HG02981 (cell line): ENCODE results near the gene LCN6.
A peak's percentile ranks its signal among the peaks of the same experiment; 100 is the strongest.
"Not testable (repeated sequence)": the region's sequence is repeated elsewhere in the genome, so short reads cannot be mapped to it uniquely, and the experiment has no call there.

Source experiments
- ATAC-seq: cut with Tn5 transposase; IDR thresholded peaks from one replicate; pipeline ENCODE4 v1.9.1; 2021; ENCODE audit warnings: mild to moderate bottlenecking, moderate library complexity; ENCODE audit not compliant: unreplicated experiment

Gene LCN6

DNA sequence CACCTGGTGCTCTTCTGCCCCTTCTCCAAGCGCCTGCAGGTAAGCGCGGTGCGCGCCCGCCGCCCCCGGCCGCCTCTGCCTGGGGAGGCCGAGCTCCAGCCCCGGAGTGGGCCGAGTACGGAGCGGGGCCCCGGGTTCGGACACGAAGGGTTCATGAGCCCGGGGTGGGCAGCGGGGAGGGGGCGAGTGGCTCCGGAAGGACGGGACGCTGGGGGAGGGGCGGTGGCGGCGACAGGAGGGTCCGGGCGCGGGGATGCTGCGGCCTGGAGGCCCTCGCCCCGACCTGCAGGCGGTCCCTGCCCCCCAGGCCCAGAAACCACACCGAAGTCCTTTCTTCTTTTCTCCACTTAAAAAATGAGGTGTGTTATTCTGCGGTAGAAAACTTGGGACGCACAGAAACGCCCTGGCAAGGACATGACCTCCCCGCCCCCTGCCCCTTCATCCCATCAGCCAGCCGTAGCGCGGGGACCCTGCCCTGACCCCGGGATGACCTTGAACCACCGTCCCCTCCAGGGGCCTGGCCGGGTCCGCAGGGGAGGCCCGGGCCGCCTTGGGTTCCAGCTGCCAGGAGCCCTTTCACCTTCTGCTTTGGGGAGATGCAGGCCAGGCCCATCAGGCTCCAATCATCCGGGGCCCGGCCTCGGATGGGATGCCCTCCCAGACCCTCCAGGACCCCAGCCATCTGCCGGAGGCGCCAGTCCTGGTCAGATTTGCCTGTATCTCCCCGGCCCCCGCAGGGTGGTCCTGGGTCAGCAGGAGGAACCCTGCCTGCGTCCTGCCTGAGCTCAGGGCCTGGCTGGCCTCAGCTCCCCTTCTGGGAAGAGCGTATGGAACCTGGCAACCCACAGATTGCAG is 35.4 kb downstream of the LCN6 start:
- no peak for ATAC-seq

DNA sequence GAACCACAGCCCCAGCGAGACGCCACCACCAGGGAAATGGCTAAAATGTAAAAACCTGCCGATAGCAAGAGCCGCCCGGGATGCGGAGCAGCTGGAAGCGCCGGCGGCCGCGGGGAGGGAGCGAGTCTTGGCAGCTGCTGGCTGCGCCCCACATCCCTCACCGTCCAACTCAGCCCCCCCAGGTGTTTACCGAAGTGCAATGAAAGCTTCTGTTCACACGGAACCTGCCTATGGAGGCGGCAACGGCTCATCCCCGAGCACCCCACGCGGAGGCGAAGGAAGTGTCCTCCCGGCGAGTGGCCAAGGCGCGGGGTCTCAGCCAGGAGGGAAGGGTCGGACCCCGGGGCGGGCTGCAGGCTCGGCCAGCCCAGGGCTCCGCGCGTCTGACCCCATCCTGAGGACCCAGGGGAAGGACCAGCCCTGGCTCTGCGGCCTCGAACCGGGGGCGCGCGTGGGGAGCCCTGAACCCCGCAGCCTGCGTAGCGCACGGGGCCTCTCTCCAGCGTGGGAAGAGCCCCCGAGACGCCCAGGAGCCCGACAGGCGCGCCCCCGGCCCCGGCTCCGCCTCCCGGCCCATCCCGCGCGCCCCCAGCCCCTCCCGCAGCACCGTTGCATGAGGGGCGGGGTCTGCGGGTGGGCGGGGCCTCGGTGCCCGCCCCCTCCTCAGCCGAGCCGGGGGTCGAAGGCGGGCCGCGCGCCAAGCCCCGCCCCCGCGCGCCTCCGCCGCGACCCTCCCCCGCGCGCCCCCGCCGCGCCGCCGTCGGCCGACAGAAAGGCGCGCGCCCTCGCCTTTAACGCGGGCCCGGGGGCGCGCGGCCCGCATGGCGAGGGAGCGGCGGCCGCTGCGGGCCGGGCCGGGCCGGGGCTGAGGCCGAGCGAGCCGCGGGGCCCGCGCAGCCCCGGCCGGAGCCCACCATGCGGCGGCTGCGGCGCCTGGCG is 36.3 kb downstream of the LCN6 start, which contains the start of gene DIPK1B:
Gene DIPK1B (plus strand): TSS at position 822 of the 939 bp plus-strand sequence. CDS start 94 bp downstream, at position 916.
- no peak for ATAC-seq

DNA sequence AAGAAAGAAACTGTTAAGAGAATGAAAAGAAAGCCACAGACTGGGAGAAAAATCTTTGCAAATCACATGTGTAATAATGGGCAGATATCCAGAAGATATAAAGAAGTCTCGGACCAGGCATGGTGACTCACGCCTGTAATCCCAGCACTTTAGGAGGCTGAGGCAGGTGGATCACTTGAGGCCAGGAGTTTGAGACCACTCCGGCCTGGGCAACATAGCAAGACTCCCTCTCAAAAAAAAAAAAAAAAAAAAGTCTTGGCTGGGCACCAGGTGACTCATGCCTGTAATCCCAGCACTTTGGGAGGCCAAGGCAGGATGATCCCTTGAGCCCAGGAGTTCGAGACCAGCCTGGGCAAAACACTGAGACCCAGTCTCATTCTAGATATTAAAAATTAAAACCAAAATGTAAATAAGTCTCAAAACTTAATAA is 37.1 kb downstream of the LCN6 start:
- not testable (repeated sequence) for ATAC-seq

DNA sequence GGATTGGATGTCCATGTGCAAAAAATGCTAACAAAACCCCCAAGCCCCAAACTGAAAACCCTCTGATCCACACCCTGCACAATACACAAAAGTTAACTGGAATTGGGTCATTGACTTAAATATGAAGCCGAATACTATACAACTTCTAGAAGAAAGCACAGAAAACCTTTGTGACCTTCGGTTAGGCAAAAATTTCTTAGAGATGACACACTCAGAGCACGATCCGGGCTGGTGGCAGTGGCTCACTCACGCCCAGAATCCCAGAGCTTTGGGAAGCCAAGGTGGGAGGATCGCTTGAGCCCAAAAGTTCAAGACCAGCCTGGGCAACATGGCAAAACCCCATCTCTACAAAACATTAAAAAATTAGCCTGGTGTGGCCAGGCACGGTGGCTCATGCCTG is 37.8 kb downstream of the LCN6 start:
- ATAC-seq: no peak

DNA sequence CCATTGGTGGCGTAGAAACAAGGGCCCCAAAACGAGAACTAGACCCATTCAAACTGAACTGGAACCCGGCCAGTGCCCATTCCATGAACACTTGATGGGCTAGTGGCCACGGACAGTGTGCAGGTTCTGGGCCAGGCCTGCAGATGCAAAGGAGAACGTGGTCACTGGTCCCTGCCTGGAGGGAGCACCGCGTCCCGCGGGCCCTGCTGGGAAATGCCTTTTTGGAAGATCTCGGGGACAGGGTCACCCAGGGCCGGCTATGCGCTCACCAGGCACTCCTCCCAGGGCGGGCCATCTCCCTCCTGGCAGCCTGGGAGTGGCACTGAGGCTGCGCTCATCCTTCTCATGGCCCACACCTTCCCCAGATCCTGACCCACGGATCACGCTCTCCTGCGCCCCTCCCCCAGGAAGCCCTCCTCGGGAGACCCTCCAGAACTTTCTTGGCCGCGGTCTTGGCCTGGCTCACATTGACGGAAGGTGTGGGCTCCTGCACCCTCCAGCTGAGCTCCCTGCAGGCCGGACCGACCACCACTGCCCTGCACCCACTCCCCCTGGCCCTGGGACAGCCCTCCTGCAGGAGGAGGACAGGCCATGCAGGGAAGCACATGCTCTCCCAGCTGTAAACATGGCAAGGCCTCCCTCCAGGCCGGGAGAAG is 38.7 kb downstream of the LCN6 start:
- ATAC-seq: no peak

DNA sequence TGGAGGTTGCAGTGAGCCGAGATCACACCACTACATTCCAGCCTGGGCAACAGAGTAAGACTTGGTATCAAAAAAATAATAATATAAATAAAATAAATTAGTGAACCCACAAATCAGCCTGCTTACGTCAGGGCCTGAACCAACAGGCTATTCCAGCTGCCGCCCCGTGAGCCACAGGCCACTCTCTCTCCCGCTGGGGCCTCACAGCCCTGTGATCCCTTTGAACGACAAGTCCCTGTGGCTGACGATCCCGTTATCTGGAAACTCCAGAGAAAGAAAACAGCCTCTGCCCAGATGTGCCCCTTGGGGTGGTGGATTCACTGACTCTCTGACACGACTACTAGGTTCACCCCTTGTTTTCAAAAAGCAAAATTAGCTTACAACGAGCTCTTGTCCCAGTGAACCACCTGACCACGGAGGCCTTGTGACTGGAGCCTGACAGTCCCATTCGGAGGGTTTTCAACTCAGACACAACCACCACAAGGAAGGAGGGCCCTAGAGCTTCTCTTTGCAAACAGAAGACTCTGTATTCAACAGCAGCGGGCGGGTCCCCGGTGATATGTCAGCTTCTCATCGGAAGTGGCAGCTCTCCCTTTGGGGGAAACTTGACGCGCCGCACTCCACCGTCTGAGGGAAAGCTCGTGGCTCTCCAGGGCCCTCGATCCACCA is 40.3 kb downstream of the LCN6 start:
- ATAC-seq: no peak

DNA sequence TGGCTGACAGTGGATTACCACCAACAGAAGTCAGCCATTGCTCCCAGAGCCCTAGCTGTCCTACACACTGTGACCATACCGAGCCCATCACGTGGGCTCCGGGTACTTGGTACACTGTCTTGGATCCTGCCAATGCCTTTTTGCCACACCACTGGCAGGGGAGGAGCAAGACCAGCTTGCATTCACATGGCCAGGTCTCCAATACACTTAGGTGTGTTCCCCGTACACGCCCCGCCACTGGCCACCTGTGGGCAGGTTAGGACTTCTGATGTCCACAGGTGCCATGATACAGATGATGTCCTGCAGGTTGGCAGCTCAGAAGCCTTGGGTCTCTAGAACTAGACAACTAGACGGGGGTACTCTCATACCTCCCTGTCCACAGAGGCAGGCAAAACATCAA is 41.3 kb downstream of the LCN6 start:
- no peak for ATAC-seq

DNA sequence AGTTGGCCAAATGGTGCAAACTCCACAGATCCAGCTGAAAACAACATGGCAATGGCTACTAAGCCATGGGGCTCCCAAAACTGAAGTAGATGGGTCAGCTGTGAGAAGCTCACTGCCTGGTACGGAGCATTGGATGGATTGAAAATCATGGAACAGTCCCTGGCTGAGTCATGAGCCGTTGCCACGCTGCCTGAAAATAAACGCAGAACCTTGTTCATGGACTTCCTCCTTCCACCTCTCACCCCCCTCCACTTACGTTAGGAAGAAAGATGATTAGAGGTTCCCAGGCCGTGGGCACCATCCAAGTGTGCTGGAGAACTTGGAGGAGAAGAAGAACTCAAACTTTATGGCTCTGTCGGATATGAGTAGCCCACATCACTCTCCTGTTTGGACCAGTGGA is 42.8 kb downstream of the LCN6 start:
- ATAC-seq: no peak

DNA sequence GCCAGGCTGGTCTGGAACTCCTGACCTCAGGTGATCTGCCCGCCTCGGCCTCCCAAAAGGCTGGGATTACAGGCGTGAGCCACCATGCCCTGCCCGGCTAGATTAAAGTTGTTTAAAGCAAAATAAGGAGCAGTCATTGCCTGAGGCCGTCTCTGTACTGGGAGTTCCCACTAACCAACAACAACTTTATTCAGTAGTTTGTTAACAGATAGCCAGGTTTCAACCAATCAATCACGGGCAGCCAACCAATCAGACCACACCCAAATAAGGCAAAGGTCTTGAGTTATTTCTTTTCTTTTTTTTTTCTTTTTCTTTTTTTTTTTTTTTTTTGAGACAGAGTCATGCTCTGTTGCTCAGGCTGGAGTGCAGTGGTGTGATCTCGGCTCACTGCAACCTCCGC is 43.6 kb downstream of the LCN6 start:
- not testable (repeated sequence) for ATAC-seq

DNA sequence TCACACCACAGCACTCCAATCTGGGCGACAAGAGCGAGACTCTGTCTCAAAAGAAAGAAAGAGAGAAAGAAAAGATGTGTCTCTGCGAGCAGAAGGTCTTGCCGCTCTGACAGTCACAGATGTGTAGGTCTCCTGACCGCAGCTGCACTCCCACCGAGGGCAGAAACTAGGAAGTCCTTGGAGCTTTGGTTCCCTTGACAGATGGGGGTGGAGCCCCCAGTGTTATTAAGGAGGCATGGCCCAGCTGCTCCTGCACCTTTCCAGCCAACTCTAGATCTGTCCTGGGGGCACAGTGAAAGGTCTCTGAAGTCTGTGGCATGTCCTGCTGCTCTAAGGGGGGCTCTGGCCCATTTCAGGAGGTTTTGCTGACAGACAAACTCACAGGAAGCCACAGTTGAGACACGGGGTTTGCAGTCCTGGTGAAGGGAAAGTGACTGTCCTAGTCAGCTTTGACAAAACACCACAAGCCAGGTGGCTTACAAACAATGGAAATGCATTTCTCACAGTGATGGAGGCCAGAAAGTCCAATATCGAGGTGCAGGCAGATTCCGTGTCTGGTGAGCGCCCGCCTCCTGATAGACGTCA is 45.0 kb downstream of the LCN6 start:
- no peak for ATAC-seq

DNA sequence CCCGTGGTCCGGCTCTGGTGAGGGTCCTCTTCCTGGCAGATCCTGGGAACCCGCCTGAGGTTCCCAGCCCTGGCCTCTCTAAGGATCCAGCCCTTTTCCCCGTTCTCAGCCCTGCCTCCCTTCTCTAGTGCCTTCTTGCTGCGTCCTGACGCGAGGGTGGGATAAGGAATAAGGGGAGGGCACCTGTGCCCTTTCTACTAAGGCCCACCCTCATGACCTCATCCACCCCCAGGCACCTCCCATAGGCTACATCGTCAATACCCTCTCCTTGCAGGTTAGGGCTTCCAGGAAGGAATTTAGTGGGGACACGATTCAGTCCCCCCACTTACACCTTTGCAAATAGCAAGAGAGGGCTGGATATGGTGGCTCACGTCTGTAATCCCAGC is 46.7 kb downstream of the LCN6 start:
- peak; percentile 7 for ATAC-seq

DNA sequence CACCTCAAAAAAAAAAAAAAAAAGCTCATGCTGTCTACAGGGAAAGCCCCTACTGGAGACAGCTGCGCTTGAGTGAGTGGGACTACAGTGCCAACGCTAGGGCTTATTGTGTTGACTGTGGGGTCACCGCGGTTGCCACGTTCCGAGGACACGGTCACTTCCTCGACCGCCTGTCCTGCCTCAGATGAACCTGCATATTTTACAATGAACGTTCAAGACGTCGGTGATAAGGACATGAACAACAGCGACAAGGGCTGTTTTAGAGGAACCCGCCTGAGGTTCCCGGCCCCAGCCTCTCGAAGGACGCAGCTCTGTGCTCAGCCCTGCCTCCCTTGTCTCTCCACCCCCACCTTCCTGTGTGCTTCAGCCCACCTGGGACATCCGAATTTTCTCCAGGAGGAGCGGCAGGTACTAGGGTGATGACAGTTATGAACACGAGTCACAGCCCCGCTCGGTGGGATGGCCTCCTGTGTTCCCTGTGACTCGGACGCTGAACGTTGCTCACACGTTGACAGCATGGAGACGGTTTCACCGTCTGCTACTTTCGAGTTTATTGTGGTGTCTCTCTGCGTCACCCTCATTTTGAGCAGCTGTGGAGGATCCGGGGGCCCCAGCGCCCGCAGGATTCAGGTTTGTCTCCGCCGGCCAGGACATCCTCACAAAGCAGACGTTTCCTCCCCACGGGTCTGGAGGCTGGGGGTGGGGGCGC is 47.2 kb downstream of the LCN6 start:
- peak; percentile 69 for ATAC-seq

DNA sequence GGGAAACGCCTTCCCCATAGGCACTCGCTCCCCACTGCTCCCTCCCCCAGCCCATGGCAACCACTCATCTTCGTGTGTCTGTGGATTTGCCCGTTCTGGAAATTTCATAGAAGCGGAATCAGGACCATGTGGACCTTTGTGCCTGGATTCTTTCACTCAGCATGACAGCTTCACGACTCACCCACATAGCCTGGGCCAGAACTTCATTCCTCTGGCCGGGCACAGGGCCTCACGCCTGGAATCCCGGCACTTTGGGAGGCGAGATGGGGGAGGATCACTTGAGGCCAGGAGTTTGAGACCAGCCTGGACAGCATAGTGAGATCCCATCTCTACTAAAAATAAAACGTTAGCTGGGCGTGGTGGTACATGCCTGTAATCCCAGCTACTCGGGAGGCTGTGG is 48.0 kb downstream of the LCN6 start:
- no peak for ATAC-seq

DNA sequence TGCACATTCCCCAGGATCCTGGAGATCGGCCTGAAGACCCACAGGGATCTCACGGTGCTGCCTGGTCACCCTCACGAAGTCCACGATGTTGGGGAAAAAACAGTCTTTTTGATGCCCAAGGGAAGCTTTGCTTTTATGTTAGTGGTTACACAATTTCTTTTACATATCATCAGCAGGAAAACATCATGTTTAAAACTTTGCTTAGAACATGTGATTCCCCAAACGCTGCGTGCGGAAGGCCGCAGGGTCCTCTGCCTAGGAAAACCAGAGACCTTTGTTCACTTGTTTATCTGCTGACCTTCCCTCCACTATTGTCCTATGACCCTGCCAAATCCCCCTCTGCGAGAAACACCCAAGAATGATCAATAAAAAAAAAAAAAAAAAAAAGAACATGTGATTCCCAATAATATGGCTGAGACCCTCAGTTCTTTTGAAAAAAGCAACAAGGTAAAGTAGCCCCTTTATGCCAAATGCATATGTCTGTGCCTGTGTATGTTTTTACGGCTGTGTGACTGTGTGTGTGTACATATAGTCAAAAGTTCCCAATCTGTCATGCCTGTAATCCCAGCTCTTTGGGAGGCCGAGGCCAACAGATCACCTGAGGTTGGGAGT is 49.6 kb downstream of the LCN6 start:
- no peak for ATAC-seq

DNA sequence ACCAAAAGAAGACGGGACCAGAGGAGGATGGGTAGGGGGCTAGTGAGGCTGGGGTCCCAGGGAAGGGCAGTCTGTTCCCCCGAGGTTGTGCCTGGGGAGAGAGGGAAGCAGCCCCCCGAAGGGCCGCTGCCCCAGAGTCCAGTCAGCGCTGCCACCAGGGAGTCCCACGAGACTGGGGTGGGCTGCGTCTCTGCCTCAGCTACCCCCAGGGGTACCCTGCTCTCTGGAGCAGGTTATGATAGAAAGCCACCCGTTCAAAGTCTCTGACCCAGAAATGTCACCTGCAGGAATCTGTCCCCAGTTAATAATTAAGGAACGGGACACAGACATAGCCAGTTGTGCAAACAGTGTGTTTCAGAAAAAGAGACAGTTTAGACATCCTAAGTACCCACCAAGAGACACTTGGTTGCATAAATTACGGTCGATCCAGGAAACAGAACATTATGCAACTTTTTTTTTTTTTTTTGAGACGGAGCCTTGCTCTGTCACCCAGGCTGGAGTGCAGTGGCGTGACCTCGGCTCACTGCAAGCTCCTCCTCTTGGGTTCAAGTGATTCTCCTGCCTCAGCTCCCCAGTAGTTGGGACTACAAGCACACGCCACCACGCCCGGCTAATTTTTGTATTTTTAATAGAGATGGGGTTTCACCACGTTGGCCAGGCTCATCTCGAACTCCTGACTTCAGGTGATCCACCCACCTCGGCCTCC is 50.4 kb downstream of the LCN6 start:
- ATAC-seq: no peak

DNA sequence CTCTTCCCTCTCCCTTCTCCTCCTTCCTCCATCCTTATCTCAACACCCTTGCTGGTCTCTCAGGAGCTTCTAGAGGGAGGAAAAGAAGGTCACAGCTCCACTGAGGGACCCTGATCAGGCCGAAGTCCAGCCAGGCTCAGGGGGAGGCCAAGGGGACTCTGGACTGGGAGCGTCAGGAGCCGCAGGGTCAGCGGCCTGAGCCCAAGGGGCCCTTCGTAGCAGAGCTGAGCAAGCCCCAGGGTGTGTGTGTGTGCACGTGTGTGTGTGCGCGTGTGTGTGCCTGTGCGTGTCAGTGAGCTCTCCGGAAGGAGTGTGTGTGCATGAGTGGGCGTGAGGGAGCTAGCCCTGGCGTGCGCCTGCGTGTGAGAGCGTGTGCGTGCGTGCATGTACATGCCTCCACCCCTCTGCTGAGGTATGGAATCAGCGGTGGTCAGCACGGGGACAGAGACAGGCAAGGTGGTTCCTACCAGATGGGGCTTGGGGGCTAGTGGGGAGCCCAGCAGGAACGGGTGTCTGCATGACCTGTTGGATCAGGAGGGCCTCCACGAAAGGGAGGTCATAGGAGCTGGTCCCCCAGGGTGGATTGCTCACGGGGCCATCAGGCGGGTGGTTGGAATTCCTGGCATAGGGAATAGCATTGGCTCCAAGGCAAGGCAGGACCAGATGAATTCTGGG is 51.0 kb downstream of the LCN6 start:
- ATAC-seq: no peak

DNA sequence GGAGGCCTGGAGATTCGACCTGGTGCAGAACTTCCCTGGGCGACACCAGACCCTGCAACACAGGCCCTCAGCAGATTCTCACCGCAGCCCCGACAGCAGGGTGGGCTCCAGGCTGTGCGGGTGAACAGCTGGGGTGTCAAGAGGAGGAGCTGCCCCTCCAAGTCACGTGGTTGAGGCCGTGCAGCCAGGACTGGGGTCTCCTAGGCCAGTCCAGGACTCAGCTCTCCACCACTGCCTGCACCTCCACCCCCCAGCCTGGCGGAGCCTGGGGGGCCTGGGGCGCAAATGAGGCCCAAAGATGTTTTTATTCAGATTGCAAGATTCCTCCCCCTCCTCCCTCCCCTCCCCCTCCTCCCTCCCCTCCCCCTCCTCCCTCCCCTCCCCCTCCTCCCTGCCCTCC is 51.8 kb downstream of the LCN6 start:
- no peak for ATAC-seq

DNA sequence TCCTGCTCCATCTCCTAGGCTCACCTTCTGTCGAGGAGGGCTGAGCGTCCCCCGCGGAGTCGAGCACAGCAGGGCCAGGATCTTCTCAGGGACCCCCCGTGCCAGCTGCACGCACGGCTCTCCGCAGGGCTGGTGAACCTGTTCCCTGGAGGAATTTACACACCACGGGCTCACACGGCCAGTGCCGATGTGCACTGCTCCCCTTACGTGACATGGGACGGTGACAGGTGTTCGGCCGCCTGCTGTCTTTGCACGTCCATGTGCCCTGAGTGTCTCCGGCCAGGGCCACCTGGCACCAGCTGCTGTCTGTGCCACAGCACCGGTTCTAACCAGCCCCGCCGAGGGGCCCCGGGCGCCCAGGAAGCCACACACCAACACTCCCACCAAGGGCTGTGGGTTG is 52.4 kb downstream of the LCN6 start:
- no peak for ATAC-seq
